Endothelial cell of umbilical vein (primary cell): ENCODE measurements around the gene DPH2.

Source experiments
- EZH2 ChIP-seq: IDR thresholded peaks from 2 replicates; pipeline ENCODE4 v1.6.1; 2012; ENCODE audit warnings: borderline replicate concordance, low read depth, mild to moderate bottlenecking, moderate library complexity, low read length, inconsistent platforms; ENCODE audit not compliant: severe bottlenecking
- FOS ChIP-seq: IDR thresholded peaks from 2 replicates; pipeline ENCODE4 v1.6.1; 2011; ENCODE audit warnings: mild to moderate bottlenecking, low read length, moderate library complexity, borderline replicate concordance; ENCODE audit not compliant: insufficient read depth
- JUN ChIP-seq: IDR thresholded peaks from 2 replicates; pipeline ENCODE4 v1.6.1; 2011; ENCODE audit warnings: borderline replicate concordance, low read depth; ENCODE audit not compliant: insufficient read length, insufficient read depth
- MAX ChIP-seq: IDR thresholded peaks from 2 replicates; pipeline ENCODE4 v1.6.1; 2011; ENCODE audit not compliant: insufficient read depth, insufficient read length
- POLR2A ChIP-seq: IDR thresholded peaks from 2 replicates; pipeline ENCODE4 v1.6.1; 2012; ENCODE audit warnings: low read depth, mild to moderate bottlenecking, control low read depth, low read length
- POLR2AphosphoS5 ChIP-seq: IDR thresholded peaks from 2 replicates; pipeline ENCODE4 v1.6.1; 2012; ENCODE audit warnings: low read depth, mild to moderate bottlenecking, control low read depth, low read length, moderate library complexity; ENCODE audit not compliant: insufficient read depth
- TF ChIP-seq, protein P1 (sequence below), 2 donors: IDR thresholded peaks; 1 replicate in 1 of 2; 2 replicates in 1 of 2; pipeline ENCODE4 v1.5.1; 2011; ENCODE audit warnings: low read length in 2 of 2, mild to moderate bottlenecking in 2 of 2, moderate library complexity in 2 of 2, control low read depth in 1 of 2, inconsistent platforms in 1 of 2, low read depth in 1 of 2; ENCODE audit not compliant: insufficient read depth in 1 of 2; ENCODE audit errors: extremely low read depth in 1 of 2

DNA sequence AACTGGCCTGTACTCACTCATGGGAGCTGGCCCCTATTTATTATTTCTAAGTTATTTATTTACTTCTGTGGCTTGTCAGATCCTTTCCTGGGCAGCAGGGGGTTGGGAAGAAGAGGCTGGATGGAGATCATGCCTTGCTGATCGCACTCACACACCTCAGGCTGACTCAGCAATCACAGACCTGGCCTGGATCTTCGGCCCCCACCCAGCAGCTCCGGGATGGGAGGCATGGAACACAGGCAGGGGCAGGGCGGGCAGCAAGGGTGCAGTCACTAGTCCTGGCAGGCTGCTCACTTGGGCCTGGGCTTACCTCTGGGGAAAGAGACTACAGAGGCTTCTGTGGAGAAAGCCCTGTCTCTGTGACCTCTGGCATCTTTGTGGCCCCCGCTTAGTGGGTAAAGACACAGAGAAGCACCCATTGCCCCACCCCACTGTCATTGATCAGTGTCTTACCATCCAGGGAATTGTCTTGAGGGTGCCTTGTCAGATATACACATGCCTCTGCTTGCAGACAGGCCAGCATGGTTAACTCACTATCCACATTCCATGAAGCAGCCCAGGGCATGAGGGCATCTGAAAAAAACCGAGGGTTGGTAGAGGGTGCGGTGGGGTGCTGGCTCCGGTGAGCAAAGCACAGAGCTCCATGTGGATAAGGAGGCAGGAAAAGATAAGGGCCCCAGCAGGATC is 32.5 kb upstream of the DPH2 start:
- TF ChIP-seq, protein P1, sequence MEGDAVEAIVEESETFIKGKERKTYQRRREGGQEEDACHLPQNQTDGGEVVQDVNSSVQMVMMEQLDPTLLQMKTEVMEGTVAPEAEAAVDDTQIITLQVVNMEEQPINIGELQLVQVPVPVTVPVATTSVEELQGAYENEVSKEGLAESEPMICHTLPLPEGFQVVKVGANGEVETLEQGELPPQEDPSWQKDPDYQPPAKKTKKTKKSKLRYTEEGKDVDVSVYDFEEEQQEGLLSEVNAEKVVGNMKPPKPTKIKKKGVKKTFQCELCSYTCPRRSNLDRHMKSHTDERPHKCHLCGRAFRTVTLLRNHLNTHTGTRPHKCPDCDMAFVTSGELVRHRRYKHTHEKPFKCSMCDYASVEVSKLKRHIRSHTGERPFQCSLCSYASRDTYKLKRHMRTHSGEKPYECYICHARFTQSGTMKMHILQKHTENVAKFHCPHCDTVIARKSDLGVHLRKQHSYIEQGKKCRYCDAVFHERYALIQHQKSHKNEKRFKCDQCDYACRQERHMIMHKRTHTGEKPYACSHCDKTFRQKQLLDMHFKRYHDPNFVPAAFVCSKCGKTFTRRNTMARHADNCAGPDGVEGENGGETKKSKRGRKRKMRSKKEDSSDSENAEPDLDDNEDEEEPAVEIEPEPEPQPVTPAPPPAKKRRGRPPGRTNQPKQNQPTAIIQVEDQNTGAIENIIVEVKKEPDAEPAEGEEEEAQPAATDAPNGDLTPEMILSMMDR (IDR thresholded peaks at IDR 0.05; ENCODE audit: extremely low read depth in 1 of 2, insufficient read depth in 1 of 2, low read depth in 1 of 2, low read length in 2 of 2), result no peak
- TF ChIP-seq POLR2A, result no peak
- TF ChIP-seq MAX, result no peak
- no peak for TF ChIP-seq FOS
- no peak for TF ChIP-seq EZH2
- TF ChIP-seq JUN, result no peak
- no peak for TF ChIP-seq POLR2AphosphoS5
